ENCODE data around the gene C2CD5.
"Not testable (repeated sequence)": the region's sequence is repeated elsewhere in the genome, so short reads cannot be mapped to it uniquely, and the experiment has no call there.

The C2CD5 gene, protein sequence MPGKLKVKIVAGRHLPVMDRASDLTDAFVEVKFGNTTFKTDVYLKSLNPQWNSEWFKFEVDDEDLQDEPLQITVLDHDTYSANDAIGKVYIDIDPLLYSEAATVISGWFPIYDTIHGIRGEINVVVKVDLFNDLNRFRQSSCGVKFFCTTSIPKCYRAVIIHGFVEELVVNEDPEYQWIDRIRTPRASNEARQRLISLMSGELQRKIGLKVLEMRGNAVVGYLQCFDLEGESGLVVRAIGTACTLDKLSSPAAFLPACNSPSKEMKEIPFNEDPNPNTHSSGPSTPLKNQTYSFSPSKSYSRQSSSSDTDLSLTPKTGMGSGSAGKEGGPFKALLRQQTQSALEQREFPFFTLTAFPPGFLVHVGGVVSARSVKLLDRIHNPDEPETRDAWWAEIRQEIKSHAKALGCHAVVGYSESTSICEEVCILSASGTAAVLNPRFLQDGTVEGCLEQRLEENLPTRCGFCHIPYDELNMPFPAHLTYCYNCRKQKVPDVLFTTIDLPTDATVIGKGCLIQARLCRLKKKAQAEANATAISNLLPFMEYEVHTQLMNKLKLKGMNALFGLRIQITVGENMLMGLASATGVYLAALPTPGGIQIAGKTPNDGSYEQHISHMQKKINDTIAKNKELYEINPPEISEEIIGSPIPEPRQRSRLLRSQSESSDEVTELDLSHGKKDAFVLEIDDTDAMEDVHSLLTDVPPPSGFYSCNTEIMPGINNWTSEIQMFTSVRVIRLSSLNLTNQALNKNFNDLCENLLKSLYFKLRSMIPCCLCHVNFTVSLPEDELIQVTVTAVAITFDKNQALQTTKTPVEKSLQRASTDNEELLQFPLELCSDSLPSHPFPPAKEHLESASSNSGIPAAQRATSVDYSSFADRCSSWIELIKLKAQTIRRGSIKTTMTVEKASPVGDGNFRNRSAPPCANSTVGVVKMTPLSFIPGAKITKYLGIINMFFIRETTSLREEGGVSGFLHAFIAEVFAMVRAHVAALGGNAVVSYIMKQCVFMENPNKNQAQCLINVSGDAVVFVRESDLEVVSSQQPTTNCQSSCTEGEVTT

DNA sequence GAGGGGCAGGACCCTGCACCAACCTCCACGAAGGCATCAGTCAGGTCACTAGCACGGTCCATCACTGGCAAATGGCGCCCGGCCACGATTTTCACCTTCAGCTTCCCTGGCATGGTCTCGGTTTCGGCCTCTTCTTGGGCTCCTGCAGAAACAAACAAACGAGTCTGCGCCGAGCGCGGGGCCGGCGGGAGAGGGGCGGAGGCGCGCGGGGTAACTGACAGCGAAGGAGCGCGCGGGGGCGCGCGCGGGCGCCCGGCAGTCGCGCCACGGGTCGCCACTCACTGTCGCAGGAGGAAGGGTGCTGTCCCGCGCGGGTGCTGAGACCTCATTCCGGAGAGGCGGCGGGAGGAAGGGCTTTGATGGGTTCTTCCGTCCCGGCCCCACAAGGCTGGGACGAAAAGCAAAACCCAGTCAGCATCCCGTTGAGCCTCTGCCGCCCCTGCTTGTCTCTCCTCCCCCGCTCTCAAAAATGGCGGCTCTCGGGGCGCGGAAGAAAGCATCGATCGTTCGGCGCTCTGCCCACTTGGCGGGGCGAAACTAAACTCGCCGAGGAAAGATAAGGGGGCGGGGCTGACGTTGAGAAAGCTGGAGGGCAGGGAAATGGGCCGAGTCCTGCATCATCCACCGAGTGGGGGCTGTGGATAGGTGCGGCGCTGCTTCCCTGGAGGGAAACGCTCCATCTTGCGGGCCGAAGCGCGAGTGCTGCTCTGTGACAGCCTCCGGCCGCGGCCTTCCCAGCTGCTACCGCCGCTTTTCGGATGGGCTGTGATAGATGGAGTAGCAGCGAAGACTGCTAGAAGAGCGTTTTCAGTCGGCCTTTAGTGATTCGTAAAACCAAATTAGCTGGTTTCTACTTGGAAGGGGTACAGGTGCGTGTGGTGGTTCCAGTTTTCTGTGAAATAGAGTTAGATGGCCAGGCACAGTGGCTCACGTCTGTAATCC lies at the start of gene C2CD5:
Gene C2CD5 (minus strand): TSS at position 505 of the 942 bp plus-strand sequence. CDS start 392 bp downstream, at position 113.
- DNase-seq (ENCODE audit: low read depth in 1 of 2, low spot score in 1 of 2): peak; percentile 86 to 90

DNA sequence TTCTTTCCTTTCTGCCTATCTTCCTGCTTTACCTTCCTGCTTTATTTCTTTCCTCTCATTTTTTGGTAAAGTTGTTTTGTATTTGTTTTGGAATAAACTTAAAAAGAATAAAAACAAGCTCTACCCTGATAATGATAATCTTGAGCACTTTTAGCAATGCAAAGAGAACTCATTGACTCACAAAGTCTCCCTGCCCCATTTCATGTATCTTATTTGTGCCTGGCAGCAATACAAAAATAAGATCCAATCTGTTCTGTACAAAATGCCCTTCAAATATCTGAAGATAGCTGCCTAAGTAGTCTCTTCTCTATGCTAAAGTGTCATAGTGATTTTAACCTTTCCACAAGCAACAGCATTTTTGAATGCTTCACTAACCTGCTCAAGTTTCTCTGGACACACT lies 49.5 kb upstream of the C2CD5 start:
- DNase-seq (ENCODE audit: low read depth in 1 of 2, low spot score in 1 of 2): no peak

DNA sequence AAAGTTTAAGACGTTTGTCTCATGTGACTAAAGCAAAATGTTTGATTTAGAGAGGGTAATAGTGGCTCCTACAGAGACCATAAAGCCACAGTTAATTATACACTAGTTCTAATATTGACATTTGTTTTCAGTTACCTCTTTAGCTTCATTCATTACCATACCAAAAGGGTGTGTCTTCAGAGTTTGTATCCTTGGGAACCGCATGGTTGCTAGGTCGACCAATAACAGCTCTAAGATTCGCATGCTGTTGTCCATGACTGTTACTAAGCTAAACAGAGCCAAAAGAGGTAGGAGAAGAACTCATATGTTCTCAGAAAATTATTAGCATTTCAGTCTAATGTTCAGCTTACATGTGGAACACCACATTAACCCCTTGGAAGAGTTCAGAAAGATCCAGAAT lies 44.5 kb upstream of the C2CD5 start:
- DNase-seq (ENCODE audit: low read depth in 1 of 2, low spot score in 1 of 2): no peak

DNA sequence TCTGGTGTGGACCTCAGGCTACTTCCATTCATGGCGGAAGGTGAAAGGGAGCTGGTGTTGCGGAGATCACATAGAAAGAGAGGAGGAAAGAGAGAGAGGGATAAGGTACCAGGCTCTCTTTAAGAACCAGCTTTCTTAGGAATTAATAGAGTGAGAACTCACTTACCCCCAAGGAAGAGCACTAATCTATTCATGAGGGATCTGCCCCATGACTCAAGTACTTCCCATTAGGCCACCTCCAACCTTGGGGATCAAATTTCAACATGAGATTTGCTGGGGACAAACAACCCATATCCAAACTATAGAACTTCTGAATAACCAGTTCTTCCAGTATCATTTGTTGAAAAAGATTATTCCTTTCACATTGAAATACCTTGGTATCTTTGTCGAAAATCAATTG lies 34.0 kb upstream of the C2CD5 start:
- no peak for DNase-seq (ENCODE audit: low read depth in 1 of 2, low spot score in 1 of 2)

DNA sequence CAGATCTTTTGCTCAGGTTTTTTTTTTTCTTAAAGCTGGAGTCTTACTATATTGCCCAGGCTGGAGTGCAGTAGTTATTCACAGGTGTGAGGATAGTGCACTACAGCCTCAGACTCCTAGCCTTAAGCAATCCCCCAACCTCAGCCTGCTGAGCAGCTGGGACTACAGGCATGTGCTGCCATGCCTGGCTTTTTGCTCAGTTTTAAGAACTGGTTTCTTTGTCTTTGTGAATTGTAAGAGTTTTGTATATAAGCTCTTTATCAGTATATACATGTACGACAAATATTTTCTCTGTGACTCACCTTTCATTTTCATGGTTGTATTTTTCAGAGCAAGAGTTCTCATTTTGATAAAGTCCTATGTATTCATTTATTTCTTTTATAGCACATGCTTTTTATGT lies 33.3 kb upstream of the C2CD5 start:
- DNase-seq (ENCODE audit: low read depth in 1 of 2, low spot score in 1 of 2): no peak

DNA sequence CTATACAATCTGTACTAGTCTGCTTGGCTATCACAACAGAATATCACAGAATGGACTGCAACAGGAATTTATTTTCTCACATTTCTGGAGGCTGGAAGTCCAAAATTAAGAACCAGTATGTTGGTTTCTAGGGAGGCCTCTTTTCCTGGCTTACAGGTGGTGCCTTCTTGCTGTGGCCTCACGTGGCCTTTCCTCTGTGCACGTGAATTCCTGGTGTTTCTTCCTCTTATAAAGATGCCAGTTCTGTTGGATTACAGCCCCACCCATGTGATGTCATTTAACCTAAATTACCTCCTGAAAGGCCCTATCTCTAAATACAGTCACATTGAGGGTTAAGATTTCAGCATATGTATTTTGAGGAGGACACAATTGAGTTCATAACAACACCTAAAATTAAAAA lies 32.1 kb upstream of the C2CD5 start:
- DNase-seq (ENCODE audit: low read depth in 1 of 2, low spot score in 1 of 2): no peak

DNA sequence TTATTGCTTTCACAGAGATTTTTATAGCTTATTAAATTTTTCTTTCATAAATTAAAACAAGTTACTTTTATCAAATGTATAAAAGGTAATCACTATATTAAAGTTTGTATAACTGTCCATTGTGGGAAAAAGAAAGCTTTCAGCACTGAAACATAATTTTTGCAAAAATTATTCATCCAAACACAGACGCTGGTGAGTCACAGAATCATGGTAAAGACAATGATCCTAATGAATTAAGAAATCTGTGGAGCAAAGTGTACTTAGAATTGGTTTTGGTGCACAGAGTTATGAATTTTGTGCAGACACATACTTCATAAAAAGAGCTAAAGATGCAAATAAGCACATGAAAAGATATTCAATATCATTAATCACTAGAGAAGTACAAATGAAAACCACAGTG lies 31.7 kb upstream of the C2CD5 start:
- DNase-seq (ENCODE audit: low read depth in 1 of 2, low spot score in 1 of 2): no peak

DNA sequence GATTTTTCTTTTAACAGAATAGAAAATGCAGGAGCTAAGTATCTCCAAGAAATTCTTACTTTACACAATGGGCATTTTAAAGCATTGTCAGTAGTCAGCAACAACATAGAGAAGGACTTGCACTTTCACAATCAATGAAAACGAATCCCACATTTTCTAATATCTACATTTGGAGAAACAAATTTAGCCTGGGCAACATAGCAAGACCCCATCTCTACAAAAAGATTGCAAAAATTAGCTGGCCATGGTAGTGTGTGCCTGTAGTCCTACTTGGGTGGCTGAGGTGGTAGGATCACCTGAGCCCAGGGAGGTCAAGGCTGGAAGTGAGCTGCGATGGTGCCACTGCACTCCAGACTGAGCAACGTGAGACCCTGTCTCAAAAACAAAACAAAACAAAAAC lies 30.6 kb upstream of the C2CD5 start:
- DNase-seq (ENCODE audit: low read depth in 1 of 2, low spot score in 1 of 2): no peak

DNA sequence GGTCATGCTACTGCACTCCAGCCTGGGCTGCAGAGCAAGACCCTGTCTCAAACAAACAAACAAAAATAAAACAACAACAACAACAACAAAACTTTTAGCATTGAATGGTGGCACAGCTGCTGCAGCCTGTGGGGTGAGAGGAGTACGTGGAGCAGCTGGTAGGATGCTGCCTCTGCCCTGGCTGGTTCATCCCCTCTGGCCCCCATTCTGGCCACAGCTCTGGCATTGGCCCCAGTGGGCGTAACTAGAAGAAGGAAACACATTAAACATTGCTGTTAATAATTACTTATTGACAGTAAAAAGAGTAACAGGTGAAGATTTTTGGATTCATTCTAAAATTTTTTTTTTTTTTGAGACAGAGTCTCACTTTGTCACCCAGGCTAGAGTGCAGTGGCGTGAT lies 28.8 kb upstream of the C2CD5 start:
- no peak for DNase-seq (ENCODE audit: low read depth in 1 of 2, low spot score in 1 of 2)

DNA sequence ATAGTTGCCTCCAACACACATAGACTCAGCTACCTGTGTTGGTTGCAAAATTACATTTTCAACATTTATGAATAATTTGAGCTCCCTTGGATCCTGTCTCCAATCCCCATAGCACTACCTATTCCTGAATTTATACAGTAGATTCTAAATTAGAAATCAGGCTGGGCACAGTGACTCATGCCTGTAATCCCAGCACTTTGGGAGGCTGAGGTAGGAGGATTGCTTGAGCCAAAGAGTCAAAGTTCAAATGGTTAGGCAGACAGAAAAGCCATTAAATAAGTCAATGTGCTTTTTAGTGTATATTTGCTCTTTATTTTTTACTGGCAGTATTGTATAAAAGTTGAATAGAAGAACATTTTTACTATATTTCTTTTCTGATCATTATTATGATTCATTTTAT lies 24.9 kb upstream of the C2CD5 start:
- DNase-seq (ENCODE audit: low read depth in 1 of 2, low spot score in 1 of 2): no peak

DNA sequence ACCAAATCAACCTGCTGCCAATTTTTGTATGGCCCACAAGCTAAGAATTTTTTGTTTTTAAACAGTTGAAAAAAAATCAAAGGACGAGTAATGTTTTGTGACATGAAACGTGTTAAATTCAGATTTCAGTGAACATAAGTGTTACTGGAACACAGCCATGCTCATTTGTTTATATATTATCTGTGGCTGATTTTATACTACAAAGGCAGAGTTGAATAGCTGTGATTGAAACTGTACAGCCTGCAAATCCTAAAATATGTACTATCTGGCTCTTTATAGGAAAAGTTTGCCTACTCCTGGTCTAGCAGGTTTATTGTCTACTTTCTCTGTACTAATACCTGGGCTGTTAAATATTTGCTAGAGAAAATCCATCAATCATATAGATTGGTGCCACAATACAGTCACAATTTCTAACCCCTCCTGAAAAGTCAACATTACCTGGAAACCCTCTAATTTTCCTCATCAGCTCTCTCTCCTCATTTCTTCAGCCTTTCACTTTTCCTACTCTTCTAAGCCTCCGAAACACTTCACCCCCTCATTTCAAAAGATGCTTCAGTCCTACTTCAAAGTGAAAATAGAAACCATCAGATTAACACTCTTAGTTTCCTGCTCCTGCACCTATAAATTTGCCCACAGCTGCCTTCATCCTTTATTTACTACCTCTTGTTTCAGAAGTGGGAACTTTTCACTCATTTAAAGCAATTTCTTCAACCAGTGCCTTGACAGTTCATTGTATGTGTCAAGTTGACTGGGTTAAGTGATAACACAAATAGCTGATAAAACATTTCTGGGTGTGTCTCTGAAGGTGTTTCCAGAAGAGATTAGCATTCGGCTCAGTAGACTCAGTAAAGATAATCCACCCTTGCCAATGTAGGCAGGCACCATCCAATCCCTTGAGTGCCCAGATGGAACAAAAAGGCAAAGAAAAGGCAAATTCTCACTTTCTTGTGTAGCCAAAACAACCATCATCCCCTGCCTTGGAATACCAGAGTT lies 18.0 kb upstream of the C2CD5 start:
- no peak for DNase-seq (ENCODE audit: low read depth in 1 of 2, low spot score in 1 of 2)

DNA sequence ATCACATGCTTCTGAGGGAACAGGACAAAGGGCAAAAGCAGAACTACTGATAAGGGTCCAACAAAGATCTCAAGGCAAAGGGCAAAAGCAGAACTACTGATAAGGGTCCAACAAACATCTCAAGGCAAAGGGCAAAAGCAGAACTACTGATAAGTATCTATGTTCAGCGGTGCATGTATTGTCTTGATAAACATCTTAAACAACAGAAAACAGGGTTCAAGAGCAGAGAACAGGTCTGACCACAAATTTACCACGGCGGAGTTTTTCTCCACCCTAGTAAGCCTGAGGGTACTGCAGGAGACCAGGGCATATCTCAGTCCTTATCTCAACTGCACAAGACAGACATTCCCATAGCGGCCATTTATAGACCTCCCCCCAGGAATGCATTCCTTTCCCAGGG lies 10.4 kb upstream of the C2CD5 start:
- not testable (repeated sequence) for DNase-seq (ENCODE audit: low read depth in 1 of 2, low spot score in 1 of 2)

DNA sequence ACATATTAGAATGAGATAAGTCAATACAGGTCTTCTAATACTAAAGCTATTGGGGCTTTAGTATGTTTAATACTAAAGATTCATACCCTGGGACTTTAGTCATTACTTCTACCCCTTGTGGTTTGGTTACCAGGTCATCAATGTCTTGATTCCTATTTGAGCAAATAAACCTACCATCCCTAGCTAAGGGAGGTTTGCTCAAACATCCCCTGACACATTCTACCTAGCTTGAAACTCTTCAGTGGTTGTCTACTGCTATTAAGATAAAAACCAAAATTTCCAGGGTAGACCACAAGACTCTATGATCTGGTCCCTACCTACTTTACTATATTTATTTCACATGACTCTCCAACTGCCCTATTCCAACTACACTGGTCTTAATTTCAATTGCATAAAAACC lies 7.3 kb upstream of the C2CD5 start:
- no peak for DNase-seq (ENCODE audit: low read depth in 1 of 2, low spot score in 1 of 2)

DNA sequence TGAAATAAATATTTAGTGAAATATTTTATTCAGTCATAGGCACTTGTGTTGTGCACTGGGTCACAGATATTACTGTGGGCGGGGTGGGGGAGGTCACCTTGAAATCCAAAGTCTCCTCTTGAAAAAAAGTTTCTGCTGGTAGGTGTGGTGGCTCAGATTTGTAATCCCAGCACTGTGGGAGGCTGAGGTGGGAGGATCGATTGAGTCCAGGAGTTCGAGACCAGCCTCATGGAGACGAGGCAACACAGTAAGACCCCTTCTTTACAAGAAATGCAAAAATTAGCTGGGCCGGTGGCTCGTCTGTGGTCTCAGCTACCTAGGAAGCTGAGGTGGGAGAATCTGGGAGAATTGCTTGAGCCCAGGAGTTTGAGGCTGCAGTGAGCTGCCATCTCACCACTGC lies 913 bp upstream of the C2CD5 start:
- no peak for DNase-seq (ENCODE audit: low read depth in 1 of 2, low spot score in 1 of 2)

DNA sequence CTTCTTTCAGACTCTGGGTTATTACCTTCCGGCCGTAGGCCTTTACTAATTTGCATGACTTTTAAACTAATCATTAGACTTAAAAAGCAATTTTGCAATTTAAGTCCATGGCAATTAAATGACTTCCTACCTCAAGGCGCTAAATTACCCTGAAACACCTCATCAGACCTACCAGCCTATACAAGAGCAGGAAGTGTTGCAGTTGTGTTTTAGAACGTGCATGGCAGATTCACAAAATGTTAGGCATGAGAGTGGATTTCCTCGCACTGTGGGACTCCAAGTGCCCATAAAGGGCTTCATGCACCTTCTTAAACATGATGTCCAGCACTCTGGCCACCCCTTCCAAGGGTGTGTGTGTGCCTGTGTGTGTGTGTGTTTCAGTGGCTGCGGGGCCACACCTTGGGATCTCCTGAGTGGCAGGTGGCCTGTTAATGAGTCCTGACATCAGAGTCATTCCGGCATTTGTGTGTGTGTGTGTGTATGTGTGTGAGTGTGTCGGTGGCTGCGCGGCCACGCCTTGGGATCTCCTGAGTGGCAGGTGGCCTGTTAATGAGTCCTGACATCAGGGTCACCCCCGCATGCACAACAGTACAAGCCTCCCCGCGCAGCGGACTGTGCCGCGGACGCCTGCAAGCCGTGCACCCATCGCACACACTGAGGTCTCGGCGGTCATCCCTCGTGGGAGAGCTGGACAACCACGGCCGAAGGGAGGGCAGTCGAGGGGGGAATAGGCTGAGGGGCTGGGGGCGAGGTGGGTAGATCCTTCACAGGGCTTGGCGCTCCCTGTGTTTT lies 900 bp downstream of the C2CD5 start:
- peak; percentile 17 to 24 for DNase-seq (ENCODE audit: low read depth in 1 of 2, low spot score in 1 of 2)

DNA sequence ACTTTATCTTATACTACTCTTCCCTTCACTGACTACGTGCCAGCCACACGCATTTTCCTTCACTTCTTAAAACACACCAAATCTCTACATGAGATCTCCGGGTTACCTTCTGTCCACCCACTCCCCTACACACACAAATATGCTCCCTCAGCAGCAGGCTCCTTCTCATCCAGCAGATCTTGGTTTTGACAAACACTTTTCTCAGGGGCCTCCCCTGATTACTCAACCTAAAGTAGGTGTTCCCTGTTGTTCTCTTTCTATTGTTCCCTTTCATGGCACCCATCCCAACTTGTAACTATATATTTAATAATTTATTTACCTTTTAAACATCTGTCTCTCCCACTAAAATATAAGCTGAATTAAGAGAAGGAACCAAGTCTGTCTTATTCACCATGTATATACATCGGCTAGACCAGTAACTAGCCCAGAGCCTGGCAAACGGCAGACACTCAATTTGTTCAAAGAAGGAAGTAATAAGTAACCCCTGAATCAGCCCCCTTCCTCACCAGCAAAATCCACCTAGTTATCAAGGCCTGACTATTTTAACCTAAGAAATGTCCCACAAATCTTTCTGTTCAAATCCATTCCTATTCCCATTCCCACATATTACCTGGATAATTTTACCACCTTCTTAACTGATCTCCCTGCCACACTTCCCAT lies 2.7 kb downstream of the C2CD5 start:
- no peak for DNase-seq (ENCODE audit: low read depth in 1 of 2, low spot score in 1 of 2)

DNA sequence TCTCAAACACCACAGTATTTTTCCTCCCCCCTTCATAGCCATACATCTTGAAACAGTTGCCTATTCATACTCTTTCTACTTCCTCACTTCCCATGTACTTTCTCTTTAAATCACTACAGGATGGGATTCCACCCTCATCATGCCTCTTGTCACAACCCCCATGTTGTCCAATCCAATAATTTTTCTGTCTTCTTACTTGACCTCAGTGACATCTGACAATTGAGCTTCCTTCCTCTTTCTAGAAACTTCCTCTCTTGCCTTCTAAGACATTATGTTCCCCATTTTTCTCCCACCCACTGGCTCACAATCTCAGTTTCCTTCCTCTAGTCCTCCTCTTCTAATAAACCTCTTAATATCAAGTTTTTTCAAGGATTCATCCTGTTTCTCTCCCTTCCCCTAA lies 5.3 kb downstream of the C2CD5 start:
- no peak for DNase-seq (ENCODE audit: low read depth in 1 of 2, low spot score in 1 of 2)

DNA sequence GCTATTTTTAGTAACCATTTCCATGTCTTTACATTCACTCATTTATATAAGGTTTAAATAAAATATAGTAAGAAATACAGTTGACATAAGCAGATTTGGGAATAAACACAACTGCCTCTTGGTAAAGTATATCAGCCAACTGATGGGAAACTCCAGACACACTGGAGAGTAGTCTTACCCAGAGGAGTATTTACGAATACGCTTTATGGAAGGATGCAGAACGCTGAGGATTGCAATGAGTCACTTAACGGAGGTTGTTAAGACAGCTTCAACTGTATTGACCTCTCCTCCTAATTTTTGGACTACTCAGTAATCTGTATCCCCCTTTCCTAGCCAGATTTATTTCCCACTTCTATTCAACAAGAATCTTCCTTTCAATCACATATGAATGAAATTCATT lies 6.0 kb downstream of the C2CD5 start:
- no peak for DNase-seq (ENCODE audit: low read depth in 1 of 2, low spot score in 1 of 2)

All from activated T-helper 1 cell treated with anti-CD3 and anti-CD28 coated beads, Interleukin-2, amount 50 U/mL, for 16 hours (primary cell).